ENCODE results near the gene EDNRB.
"Not testable (repeated sequence)": the region's sequence is repeated elsewhere in the genome, so short reads cannot be mapped to it uniquely, and the experiment has no call there.

EDNRB gene

GRCh38 chr13:77896977-77897376, 21.7 kb downstream of the EDNRB start:
- DNase-seq (ENCODE audit: low read depth): no peak

GRCh38 chr13:77896536-77896935, 22.1 kb downstream of the EDNRB start:
- no peak for DNase-seq (ENCODE audit: low read depth)

- DNase-seq (ENCODE audit: low read depth): no peak
Observed at GRCh38 chr13:77894743-77895142, 23.9 kb downstream of the EDNRB start.

GRCh38 chr13:77893066-77893465, 25.6 kb downstream of the EDNRB start:
- DNase-seq (ENCODE audit: low read depth): no peak

GRCh38 chr13:77892491-77892890, 26.1 kb downstream of the EDNRB start:
- DNase-seq (ENCODE audit: low read depth): no peak

GRCh38 chr13:77891486-77891885, 27.1 kb downstream of the EDNRB start:
- no peak for DNase-seq (ENCODE audit: low read depth)

GRCh38 chr13:77891041-77891440, 27.6 kb downstream of the EDNRB start:
- DNase-seq (ENCODE audit: low read depth): no peak

GRCh38 chr13:77883328-77883727, 35.3 kb downstream of the EDNRB start:
- DNase-seq (ENCODE audit: low read depth): no peak

- DNase-seq (ENCODE audit: low read depth): no peak
Observed at GRCh38 chr13:77878190-77878589, 40.4 kb downstream of the EDNRB start.

GRCh38 chr13:77876176-77876575, 42.5 kb downstream of the EDNRB start:
- DNase-seq (ENCODE audit: low read depth): no peak

GRCh38 chr13:77874406-77874805, 44.2 kb downstream of the EDNRB start:
- no peak for DNase-seq (ENCODE audit: low read depth)

GRCh38 chr13:77872995-77873394, 45.6 kb downstream of the EDNRB start:
- DNase-seq (ENCODE audit: low read depth): no peak

- no peak for DNase-seq (ENCODE audit: low read depth)
Observed at GRCh38 chr13:77871596-77871995, 47.0 kb downstream of the EDNRB start.

- no peak for DNase-seq (ENCODE audit: low read depth)
Observed at GRCh38 chr13:77868717-77869116, 49.9 kb downstream of the EDNRB start.

- no peak for DNase-seq (ENCODE audit: low read depth)
Observed at GRCh38 chr13:77866971-77867370, 51.7 kb downstream of the EDNRB start.

GRCh38 chr13:77865622-77866021, 53.0 kb downstream of the EDNRB start:
- no peak for DNase-seq (ENCODE audit: low read depth)

- no peak for DNase-seq (ENCODE audit: low read depth)
Observed at GRCh38 chr13:77863144-77863543, 55.5 kb downstream of the EDNRB start.

- DNase-seq (ENCODE audit: low read depth): no peak
Observed at GRCh38 chr13:77861741-77862140, 56.9 kb downstream of the EDNRB start.

GRCh38 chr13:77860507-77860981, 58.1 kb downstream of the EDNRB start:
- no peak for DNase-seq (ENCODE audit: low read depth)

GRCh38 chr13:77859450-77859849, 59.2 kb downstream of the EDNRB start:
- DNase-seq (ENCODE audit: low read depth): no peak

- no peak for DNase-seq (ENCODE audit: low read depth)
Observed at GRCh38 chr13:77857531-77858209, 61.0 kb downstream of the EDNRB start.

GRCh38 chr13:77853703-77854102, 64.9 kb downstream of the EDNRB start:
- no peak for DNase-seq (ENCODE audit: low read depth)

- DNase-seq (ENCODE audit: low read depth): not testable (repeated sequence)
Observed at GRCh38 chr13:77848050-77848449, 70.6 kb downstream of the EDNRB start.

- DNase-seq (ENCODE audit: low read depth): no peak
Observed at GRCh38 chr13:77846173-77846572, 72.5 kb downstream of the EDNRB start.

Measured in T follicular helper cell (primary cell).